Right lobe of liver (tissue), 4 donors: Measurements from ENCODE around the gene CAPN2.

ENCODE experiments used
- CTCF ChIP-seq, 4 donors: fragments of 200-600 bp in 3 of 4; fragments of 450-650 bp in 1 of 4; IDR thresholded peaks; one replicate each; pipeline versions ENCODE4 v1.5.1 to v1.8.0; 2016 to 2022; ENCODE audit warnings: antibody characterized with exemption in 4 of 4, mild to moderate bottlenecking in 2 of 4
- POLR2A ChIP-seq: fragments of 450-650 bp; IDR thresholded peaks from one replicate; pipeline ENCODE4 v1.6.1; 2017; ENCODE audit warnings: antibody characterized with exemption, mild to moderate bottlenecking
- donor health status: DM: no; HTN: no; CAD: no.
- donor health status: DM: no; HTN: no; CAD: no.
- donor health status: DM: no; HTN: yes; CAD: no.

- TF ChIP-seq CTCF (IDR thresholded peaks at IDR 0.05) (no peak), POLR2A (no peak)
Measured at GRCh38 chr1:223765719-223766340, 53.5 kb downstream of the CAPN2 start.
